Loucy (cell line): Measurements from ENCODE around the gene THADA.

Experiments
- CTCF ChIP-seq: fragments of 200-600 bp; sonication (generic); conservative IDR thresholded peaks from 2 replicates; pipeline ENCODE4 v1.5.1; 2014; ENCODE audit warnings: mild to moderate bottlenecking, antibody characterized with exemption, low read length
- EZH2phosphoT487 ChIP-seq: fragments of 200-600 bp; IDR thresholded peaks from 2 replicates; pipeline ENCODE4 v1.6.1; 2018; ENCODE audit warnings: antibody characterized with exemption, mild to moderate bottlenecking, moderate library complexity, borderline replicate concordance

GRCh38 chr2:43193652-43194120 is 402.2 kb downstream of the THADA start:
- TF ChIP-seq CTCF: no peak
- no peak for TF ChIP-seq EZH2phosphoT487
